ENCODE measurements around the gene NAA35. TPM values are rescaled to one million over a fixed set of nuclear protein-coding genes. Genes with fewer than 3 reads are reported as not detected.

The NAA35 gene
- total RNA-seq, 2 donors from 2014 or later: 18.0 to 18.2 TPM

- DNase-seq (no peak), ATAC-seq (no peak)
- intact Hi-C loops (cut with DNase I): no loop called here
Measured at GRCh38 chr9:86009133-86009532, 68.2 kb downstream of the NAA35 start.

- intact Hi-C loops (cut with DNase I): no loop called here
- no peak for ATAC-seq
Measured at GRCh38 chr9:86020731-86021130, 79.8 kb downstream of the NAA35 start.

GRCh38 chr9:86021166-86021565 lies 80.2 kb downstream of the NAA35 start:
- intact Hi-C loops (cut with DNase I): no loop called here
- no peak for ATAC-seq
- DNase-seq: no peak

More at GRCh38 chr9:86020731-86021130, 79.8 kb downstream of the NAA35 start:
- DNase-seq: no peak

- ATAC-seq: no peak
- intact Hi-C loops (cut with DNase I): no loop called here
- no peak for DNase-seq
Measured at GRCh38 chr9:86022687-86023266, 81.8 kb downstream of the NAA35 start.

GRCh38 chr9:86027767-86028166 lies 86.8 kb downstream of the NAA35 start:
- ATAC-seq (no peak), DNase-seq (no peak)
- intact Hi-C loops (cut with DNase I): no loop called here

GRCh38 chr9:86034863-86035734 lies 94.2 kb downstream of the NAA35 start:
- intact Hi-C loops (cut with DNase I): no loop called here
- ATAC-seq (no peak), DNase-seq (no peak)

- no peak for DNase-seq
- ATAC-seq: no peak
- intact Hi-C loops (cut with DNase I): no loop called here
Measured at GRCh38 chr9:86035827-86036440, 95.0 kb downstream of the NAA35 start.

GRCh38 chr9:86036555-86036954 lies 95.6 kb downstream of the NAA35 start:
- DNase-seq (no peak), ATAC-seq (no peak)
- intact Hi-C loops (cut with DNase I): no loop called here

GRCh38 chr9:86039991-86040860 lies 99.3 kb downstream of the NAA35 start:
- intact Hi-C loops (cut with DNase I): no loop called here
- ATAC-seq (no peak), DNase-seq (no peak)

- intact Hi-C loops (cut with DNase I): no loop called here
- no peak for ATAC-seq
- DNase-seq: no peak
Measured at GRCh38 chr9:86040861-86041155, 99.9 kb downstream of the NAA35 start.

- no peak for ATAC-seq
- no peak for DNase-seq
- intact Hi-C loops (cut with DNase I): no loop called here
Measured at GRCh38 chr9:86041311-86041741, 100.4 kb downstream of the NAA35 start.

- DNase-seq (no peak), ATAC-seq (no peak)
- intact Hi-C loops (cut with DNase I): no loop called here
Measured at GRCh38 chr9:86042199-86042978, 101.4 kb downstream of the NAA35 start.

- ATAC-seq: no peak
- intact Hi-C loops (cut with DNase I): no loop called here
Measured at GRCh38 chr9:86043586-86043985, 102.6 kb downstream of the NAA35 start.

GRCh38 chr9:86043999-86044398 lies 103.1 kb downstream of the NAA35 start:
- intact Hi-C loops (cut with DNase I): no loop called here
- ATAC-seq (no peak), DNase-seq (no peak)

More at GRCh38 chr9:86043586-86043985, 102.6 kb downstream of the NAA35 start:
- DNase-seq: no peak

- ATAC-seq (no peak), DNase-seq (no peak)
- intact Hi-C loops (cut with DNase I): no loop called here
Measured at GRCh38 chr9:86045654-86046053, 104.7 kb downstream of the NAA35 start.

GRCh38 chr9:86046071-86046636 lies 105.2 kb downstream of the NAA35 start:
- DNase-seq (no peak), ATAC-seq (no peak)
- intact Hi-C loops (cut with DNase I): no loop called here

GRCh38 chr9:86046930-86047341 lies 106.0 kb downstream of the NAA35 start:
- DNase-seq (no peak), ATAC-seq (no peak)
- intact Hi-C loops (cut with DNase I): no loop called here

GRCh38 chr9:86047361-86047760 lies 106.4 kb downstream of the NAA35 start:
- intact Hi-C loops (cut with DNase I): no loop called here
- ATAC-seq (no peak), DNase-seq (no peak)
